ENCODE data around the gene NACC1. TPM values are rescaled to one million over a fixed set of nuclear protein-coding genes. Genes with fewer than 3 reads are reported as not detected.
"Not testable (repeated sequence)": the region's sequence is repeated elsewhere in the genome, so short reads cannot be mapped to it uniquely, and the experiment has no call there.

Gene NACC1
- total RNA-seq, 2 experiments from 2014 or later, result 13.0 to 13.5 TPM

GRCh38 chr19:13146763-13147563 is 28.9 kb downstream of the NACC1 start:
- Histone ChIP-seq H3K4me3 (ENCODE audit: low read length) (no peak overlapping the region), H3K9me3 (ENCODE audit: control insufficient read depth in 1 of 2, insufficient read depth in 1 of 2, low read length in 2 of 2) (no peaks in the 10 kb centered on the region), H3K27ac (ENCODE audit: low read depth in 1 of 2, low read length in 2 of 2) (no peak overlapping the region), H3K27me3 (ENCODE audit: control insufficient read depth in 1 of 2, insufficient read depth in 2 of 2, low read length in 2 of 2) (no peaks in the 10 kb centered on the region), H3K36me3 (ENCODE audit: insufficient read depth, low read length) (peaks cover 15% of the 10 kb centered on the region), H3K4me1 (ENCODE audit: insufficient read depth, low read length) (peaks cover 28% of the 10 kb centered on the region)
- POLR2A ChIA-PET, result no interaction called here
- intact Hi-C loops (cut with DNase I, micrococcal nuclease), result no loop called here
- CTCF ChIA-PET, result no interaction called here
- Mint-ChIP-seq H3K4me1 (ENCODE audit: low read depth) (peaks cover 19% of the 10 kb centered on the region), H3K27ac (no peak overlapping the region), H3K27me3 (no peaks in the 10 kb centered on the region), H3K9me3 (no peaks in the 10 kb centered on the region), H3K36me3 (ENCODE audit: low read depth) (peaks cover 17% of the 10 kb centered on the region), H3K4me3 (no peak overlapping the region)
- DNase-seq (peak in 2 of 14 experiments; percentile 57 to 64), ATAC-seq (ENCODE audit: poor library complexity) (no peak)
- TF ChIP-seq CTCF (IDR thresholded peaks at IDR 0.05), result no peak

- H3K27me3 Mint-ChIP-seq; H3K9me3 ChIP-seq (ENCODE audit: control insufficient read depth in 1 of 2, insufficient read depth in 1 of 2, low read length in 2 of 2); H3K27ac ChIP-seq (ENCODE audit: low read depth in 1 of 2, low read length in 2 of 2); ATAC-seq (ENCODE audit: poor library complexity); intact Hi-C loops (cut with DNase I, micrococcal nuclease); H3K27me3 ChIP-seq (ENCODE audit: control insufficient read depth in 1 of 2, insufficient read depth in 2 of 2, low read length in 2 of 2); H3K9me3 Mint-ChIP-seq: not testable (repeated sequence)
- peak overlapping the region; percentile 69 for H3K27ac Mint-ChIP-seq
- peak overlapping the region; percentile 83 for H3K4me3 ChIP-seq (ENCODE audit: low read length)
- H3K4me3 Mint-ChIP-seq, result peak overlapping the region; percentile 99
- H3K36me3 Mint-ChIP-seq (ENCODE audit: low read depth), result peaks cover 38% of the 10 kb centered on the region
- peaks cover 28% of the 10 kb centered on the region for H3K4me1 ChIP-seq (ENCODE audit: insufficient read depth, low read length)
- H3K36me3 ChIP-seq (ENCODE audit: insufficient read depth, low read length), result peaks cover 17% of the 10 kb centered on the region
- peak in 2 of 14 experiments; percentile 19 to 27 for DNase-seq
- POLR2A ChIA-PET, result interaction anchor here (0.6 to 2.8 kb wide), 8 partner anchors 13 to 50 kb away, joined by 3 to 24 read pairs (median 14); partner anchors contain the start of gene NACC1
- H3K4me1 Mint-ChIP-seq (ENCODE audit: low read depth), result peaks cover 23% of the 10 kb centered on the region
- CTCF ChIA-PET, result interaction anchor here (1.1 to 2.5 kb wide), 3 partner anchors 32 to 57 kb away, joined by 3 to 15 read pairs (median 9); partner anchors contain the start of gene NACC1
These were observed 31.1 kb downstream of the NACC1 start for GRCh38 chr19:13149173-13149627.

GRCh38 chr19:13149628-13150186 is 31.6 kb downstream of the NACC1 start:
- H3K27me3 Mint-ChIP-seq, result peaks cover 8% of the 10 kb centered on the region
- H3K27ac Mint-ChIP-seq, result peak overlapping the region; percentile 98
- H3K36me3 Mint-ChIP-seq (ENCODE audit: low read depth), result peaks cover 43% of the 10 kb centered on the region
- peak overlapping the region; percentile 99 for H3K4me3 Mint-ChIP-seq
- Histone ChIP-seq H3K27ac (ENCODE audit: low read depth in 1 of 2, low read length in 2 of 2) (peak overlapping the region; percentile 74 to 97), H3K36me3 (ENCODE audit: insufficient read depth, low read length) (peaks cover 15% of the 10 kb centered on the region), H3K4me1 (ENCODE audit: insufficient read depth, low read length) (peaks cover 28% of the 10 kb centered on the region), H3K4me3 (ENCODE audit: low read length) (peak overlapping the region; percentile 83), H3K9me3 (ENCODE audit: control insufficient read depth in 1 of 2, insufficient read depth in 1 of 2, low read length in 2 of 2) (no peaks in the 10 kb centered on the region), H3K27me3 (ENCODE audit: control insufficient read depth in 1 of 2, insufficient read depth in 2 of 2, low read length in 2 of 2) (no peaks in the 10 kb centered on the region)
- ChIA-PET POLR2A (interaction anchor here (1.0 to 2.8 kb wide), 12 partner anchors 12 to 87 kb away, joined by 3 to 24 read pairs (median 5); partner anchors contain the start of gene NACC1), CTCF (interaction anchor here (0.6 to 2.5 kb wide), 16 partner anchors 12 to 933 kb away, joined by 3 to 15 read pairs (median 4); partner anchors contain the start of gene NACC1)
- H3K9me3 Mint-ChIP-seq, result no peaks in the 10 kb centered on the region
- ATAC-seq (ENCODE audit: poor library complexity), result peak; percentile 2
- intact Hi-C loops (cut with DNase I, micrococcal nuclease), result loop anchor here (1.0 to 10.0 kb wide), 8 partner anchors 31 to 695 kb away; partner anchors contain the start of genes NACC1 (in 1 of the 2) and TRMT1 (in 1 of the 2)
- no peak for TF ChIP-seq CTCF (IDR thresholded peaks at IDR 0.05)
- H3K4me1 Mint-ChIP-seq (ENCODE audit: low read depth), result peaks cover 23% of the 10 kb centered on the region
- peak in 4 of 14 experiments; percentile 19 to 41 (median 27) for DNase-seq
